WTC11 (cell line): ENCODE measurements around the gene GATA1. TPM values are rescaled to one million over a fixed set of nuclear protein-coding genes. Genes with fewer than 3 reads are reported as not detected.

Experiments used
- ATAC-seq: fragments of 200-7000 bp; cut with Tn5 transposase; 2 replicates; pipeline ENCODE4 v1.10.0; 2021; ENCODE audit warnings: mild to moderate bottlenecking, moderate library complexity
- CTCF ChIA-PET: fragments of 300-600 bp; sonication (Branson Sonifier 250); formaldehyde crosslinking; loops from one replicate; lab custom pipeline; 2021; ENCODE audit warnings: antibody characterized with exemption; lab: Charles Lee
- POLR2A ChIA-PET: fragments of 350-600 bp; sonication (Branson Sonifier 250); formaldehyde crosslinking; loops from one replicate; lab custom pipeline; 2021; ENCODE audit warnings: antibody characterized with exemption; lab: Charles Lee
- DNase-seq: peaks from one replicate; pipeline ENCODE4 v3.0.0; 2021; ENCODE audit warnings: low spot score
- H3K27ac Mint-ChIP-seq: 2 replicates; pipeline ENCODE4 v1.8.0; 2021; ENCODE audit warnings: mixed read lengths
- H3K27me3 Mint-ChIP-seq: 2 replicates; pipeline ENCODE4 v1.8.0; 2021; ENCODE audit warnings: low read depth, mild to moderate bottlenecking, moderate library complexity, mixed read lengths
- H3K36me3 Mint-ChIP-seq: 2 replicates; pipeline ENCODE4 v1.8.0; 2021; ENCODE audit warnings: mixed read lengths
- H3K4me1 Mint-ChIP-seq: 2 replicates; pipeline ENCODE4 v1.8.0; 2022; ENCODE audit warnings: mixed read lengths
- H3K4me3 Mint-ChIP-seq: 2 replicates; pipeline ENCODE4 v1.8.0; 2021; ENCODE audit warnings: mild to moderate bottlenecking, moderate library complexity, mixed read lengths
- H3K9me3 Mint-ChIP-seq: 2 replicates; pipeline ENCODE4 v1.8.0; 2021; ENCODE audit warnings: mixed read lengths
- ATF1 ChIP-seq: sonication (generic); formaldehyde crosslinking; IDR thresholded peaks from 2 replicates; pipeline ENCODE4 v1.8.1; 2023; ENCODE audit warnings: mild to moderate bottlenecking, moderate library complexity, missing genetic modification reagents
- CREB1 ChIP-seq: sonication (generic); formaldehyde crosslinking; IDR thresholded peaks from 2 replicates; pipeline ENCODE4 v1.8.0; 2023; ENCODE audit warnings: mild to moderate bottlenecking, missing genetic modification reagents
- GTF2I ChIP-seq: fragments of 250-450 bp; sonication (Bioruptor Pico); conservative IDR thresholded peaks from 2 replicates; pipeline ENCODE4 v1.4.0; 2021; ENCODE audit warnings: mild to moderate bottlenecking
- IRF2 ChIP-seq: sonication (generic); formaldehyde crosslinking; IDR thresholded peaks from 2 replicates; pipeline ENCODE4 v1.8.0; 2022; ENCODE audit warnings: low read depth, missing genetic modification reagents, borderline replicate concordance
- JAZF1 ChIP-seq: fragments of 250-450 bp; sonication (Bioruptor Pico); IDR thresholded peaks from 2 replicates; pipeline ENCODE4 v1.9.0; 2021; ENCODE audit warnings: moderate library complexity, mild to moderate bottlenecking, inconsistent platforms
- JUN ChIP-seq: sonication (generic); formaldehyde crosslinking; IDR thresholded peaks from 2 replicates; pipeline ENCODE4 v1.8.0; 2023; ENCODE audit warnings: mild to moderate bottlenecking, missing genetic modification reagents
- NFYB ChIP-seq: sonication (generic); formaldehyde crosslinking; conservative IDR thresholded peaks from 2 replicates; pipeline ENCODE4 v1.8.0; 2022; ENCODE audit warnings: low read depth, missing genetic modification reagents
- SMAD4 ChIP-seq: sonication (generic); formaldehyde crosslinking; IDR thresholded peaks from 2 replicates; pipeline ENCODE4 v1.8.0; 2022; ENCODE audit warnings: mild to moderate bottlenecking, missing genetic modification reagents
- ZBTB21 ChIP-seq: sonication (generic); formaldehyde crosslinking; IDR thresholded peaks from 2 replicates; pipeline ENCODE4 v1.8.1; 2023; ENCODE audit warnings: mild to moderate bottlenecking, missing genetic modification reagents, borderline replicate concordance
- ZNF219 ChIP-seq: sonication (generic); formaldehyde crosslinking; IDR thresholded peaks from 2 replicates; pipeline ENCODE4 v1.8.0; 2023; ENCODE audit warnings: missing genetic modification reagents, mild to moderate bottlenecking, borderline replicate concordance
- ZNF423 ChIP-seq: fragments of 250-450 bp; sonication (Bioruptor Pico); IDR thresholded peaks from 2 replicates; pipeline ENCODE4 v2.1.2; 2022; ENCODE audit warnings: mild to moderate bottlenecking, moderate library complexity
- ZNF425 ChIP-seq: fragments of 250-450 bp; sonication (Bioruptor Pico); conservative IDR thresholded peaks from 2 replicates; pipeline ENCODE4 v1.9.0; 2021; ENCODE audit warnings: mild to moderate bottlenecking
- ZSCAN18 ChIP-seq: fragments of 250-450 bp; sonication (Bioruptor Pico); IDR thresholded peaks from 2 replicates; pipeline ENCODE4 v2.1.2; 2022; ENCODE audit warnings: mild to moderate bottlenecking, moderate library complexity
- total RNA-seq: library from RNA; stranded (reverse); gene quantifications from 3 replicates; pipeline ENCODE4 v1.2.3, GENCODE V29; 2021
- TF ChIP-seq, protein P1 (sequence below): sonication (generic); formaldehyde crosslinking; IDR thresholded peaks from 2 replicates; pipeline ENCODE4 v1.8.1; 2023; ENCODE audit warnings: mild to moderate bottlenecking, moderate library complexity, missing genetic modification reagents
- TF ChIP-seq, protein P2 (sequence below): sonication (generic); formaldehyde crosslinking; IDR thresholded peaks from 2 replicates; pipeline ENCODE4 v1.8.1; 2023; ENCODE audit warnings: mild to moderate bottlenecking, missing genetic modification reagents
- TF ChIP-seq, protein P3 (sequence below): sonication (generic); formaldehyde crosslinking; conservative IDR thresholded peaks from 2 replicates; pipeline ENCODE4 v1.8.1; 2023; ENCODE audit warnings: mild to moderate bottlenecking, low read depth, missing genetic modification reagents, moderate library complexity
- TF ChIP-seq, protein P4 (sequence below): sonication (generic); formaldehyde crosslinking; IDR thresholded peaks from 2 replicates; pipeline ENCODE4 v1.8.1; 2023; ENCODE audit warnings: mild to moderate bottlenecking, missing genetic modification reagents
- TF ChIP-seq, protein P5 (sequence below): fragments of 250-450 bp; sonication (Bioruptor Pico); IDR thresholded peaks from 2 replicates; pipeline ENCODE4 v1.9.0; 2021; ENCODE audit warnings: moderate library complexity, mild to moderate bottlenecking, inconsistent platforms, borderline replicate concordance
- TF ChIP-seq, protein P6 (sequence below): sonication (generic); formaldehyde crosslinking; IDR thresholded peaks from 2 replicates; pipeline ENCODE4 v1.8.1; 2022; ENCODE audit warnings: mild to moderate bottlenecking, moderate library complexity, missing genetic modification reagents

Gene GATA1
- total RNA-seq, 1 experiment from 2014 or later = 0.26 TPM

DNA sequence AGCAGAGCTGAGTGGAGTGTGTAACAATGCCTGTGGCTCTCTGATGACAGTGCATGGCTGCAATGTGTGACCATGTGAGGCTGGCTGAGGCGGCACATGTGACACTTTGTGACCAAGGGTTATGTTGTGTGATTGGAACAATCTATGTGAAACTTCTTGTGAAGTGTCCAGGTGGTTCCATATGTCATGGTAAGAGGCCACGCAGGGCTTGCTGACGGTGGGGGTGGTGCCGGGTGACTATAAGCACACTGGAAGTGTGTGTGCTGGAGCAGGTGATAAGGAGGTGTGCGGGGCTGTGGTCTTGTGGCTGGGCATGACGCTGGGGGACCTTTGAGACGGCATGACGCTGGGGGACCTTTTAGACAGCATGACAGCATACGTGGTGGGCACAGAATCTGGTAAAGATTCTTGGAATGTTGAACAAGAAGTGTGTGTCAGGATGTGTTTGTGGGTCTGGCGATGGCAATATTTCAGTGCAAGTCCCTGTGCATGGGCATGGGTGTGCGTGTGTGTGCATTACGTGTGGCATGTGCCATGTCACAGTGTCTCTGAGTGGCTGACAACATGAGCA lies 8.0 kb downstream of the GATA1 start (continued):
- TF ChIP-seq, protein P1, sequence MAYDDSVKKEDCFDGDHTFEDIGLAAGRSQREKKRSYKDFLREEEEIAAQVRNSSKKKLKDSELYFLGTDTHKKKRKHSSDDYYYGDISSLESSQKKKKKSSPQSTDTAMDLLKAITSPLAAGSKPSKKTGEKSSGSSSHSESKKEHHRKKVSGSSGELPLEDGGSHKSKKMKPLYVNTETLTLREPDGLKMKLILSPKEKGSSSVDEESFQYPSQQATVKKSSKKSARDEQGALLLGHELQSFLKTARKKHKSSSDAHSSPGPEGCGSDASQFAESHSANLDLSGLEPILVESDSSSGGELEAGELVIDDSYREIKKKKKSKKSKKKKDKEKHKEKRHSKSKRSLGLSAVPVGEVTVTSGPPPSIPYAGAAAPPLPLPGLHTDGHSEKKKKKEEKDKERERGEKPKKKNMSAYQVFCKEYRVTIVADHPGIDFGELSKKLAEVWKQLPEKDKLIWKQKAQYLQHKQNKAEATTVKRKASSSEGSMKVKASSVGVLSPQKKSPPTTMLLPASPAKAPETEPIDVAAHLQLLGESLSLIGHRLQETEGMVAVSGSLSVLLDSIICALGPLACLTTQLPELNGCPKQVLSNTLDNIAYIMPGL (CRISPR knock-in tag) = no peak
- no peak for TF ChIP-seq SMAD4 (CRISPR knock-in tag)
- TF ChIP-seq ZNF425 (CRISPR knock-in tag) = no peak
- no peak for TF ChIP-seq GTF2I (CRISPR knock-in tag)
- no peak for TF ChIP-seq ATF1 (CRISPR knock-in tag)
- TF ChIP-seq, protein P2, sequence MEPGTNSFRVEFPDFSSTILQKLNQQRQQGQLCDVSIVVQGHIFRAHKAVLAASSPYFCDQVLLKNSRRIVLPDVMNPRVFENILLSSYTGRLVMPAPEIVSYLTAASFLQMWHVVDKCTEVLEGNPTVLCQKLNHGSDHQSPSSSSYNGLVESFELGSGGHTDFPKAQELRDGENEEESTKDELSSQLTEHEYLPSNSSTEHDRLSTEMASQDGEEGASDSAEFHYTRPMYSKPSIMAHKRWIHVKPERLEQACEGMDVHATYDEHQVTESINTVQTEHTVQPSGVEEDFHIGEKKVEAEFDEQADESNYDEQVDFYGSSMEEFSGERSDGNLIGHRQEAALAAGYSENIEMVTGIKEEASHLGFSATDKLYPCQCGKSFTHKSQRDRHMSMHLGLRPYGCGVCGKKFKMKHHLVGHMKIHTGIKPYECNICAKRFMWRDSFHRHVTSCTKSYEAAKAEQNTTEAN (CRISPR knock-in tag) = no peak
- TF ChIP-seq, protein P3, sequence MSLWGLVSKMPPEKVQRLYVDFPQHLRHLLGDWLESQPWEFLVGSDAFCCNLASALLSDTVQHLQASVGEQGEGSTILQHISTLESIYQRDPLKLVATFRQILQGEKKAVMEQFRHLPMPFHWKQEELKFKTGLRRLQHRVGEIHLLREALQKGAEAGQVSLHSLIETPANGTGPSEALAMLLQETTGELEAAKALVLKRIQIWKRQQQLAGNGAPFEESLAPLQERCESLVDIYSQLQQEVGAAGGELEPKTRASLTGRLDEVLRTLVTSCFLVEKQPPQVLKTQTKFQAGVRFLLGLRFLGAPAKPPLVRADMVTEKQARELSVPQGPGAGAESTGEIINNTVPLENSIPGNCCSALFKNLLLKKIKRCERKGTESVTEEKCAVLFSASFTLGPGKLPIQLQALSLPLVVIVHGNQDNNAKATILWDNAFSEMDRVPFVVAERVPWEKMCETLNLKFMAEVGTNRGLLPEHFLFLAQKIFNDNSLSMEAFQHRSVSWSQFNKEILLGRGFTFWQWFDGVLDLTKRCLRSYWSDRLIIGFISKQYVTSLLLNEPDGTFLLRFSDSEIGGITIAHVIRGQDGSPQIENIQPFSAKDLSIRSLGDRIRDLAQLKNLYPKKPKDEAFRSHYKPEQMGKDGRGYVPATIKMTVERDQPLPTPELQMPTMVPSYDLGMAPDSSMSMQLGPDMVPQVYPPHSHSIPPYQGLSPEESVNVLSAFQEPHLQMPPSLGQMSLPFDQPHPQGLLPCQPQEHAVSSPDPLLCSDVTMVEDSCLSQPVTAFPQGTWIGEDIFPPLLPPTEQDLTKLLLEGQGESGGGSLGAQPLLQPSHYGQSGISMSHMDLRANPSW = no peak
- no peak for TF ChIP-seq ZSCAN18 (CRISPR knock-in tag)
- TF ChIP-seq JAZF1 (CRISPR knock-in tag) = no peak

DNA sequence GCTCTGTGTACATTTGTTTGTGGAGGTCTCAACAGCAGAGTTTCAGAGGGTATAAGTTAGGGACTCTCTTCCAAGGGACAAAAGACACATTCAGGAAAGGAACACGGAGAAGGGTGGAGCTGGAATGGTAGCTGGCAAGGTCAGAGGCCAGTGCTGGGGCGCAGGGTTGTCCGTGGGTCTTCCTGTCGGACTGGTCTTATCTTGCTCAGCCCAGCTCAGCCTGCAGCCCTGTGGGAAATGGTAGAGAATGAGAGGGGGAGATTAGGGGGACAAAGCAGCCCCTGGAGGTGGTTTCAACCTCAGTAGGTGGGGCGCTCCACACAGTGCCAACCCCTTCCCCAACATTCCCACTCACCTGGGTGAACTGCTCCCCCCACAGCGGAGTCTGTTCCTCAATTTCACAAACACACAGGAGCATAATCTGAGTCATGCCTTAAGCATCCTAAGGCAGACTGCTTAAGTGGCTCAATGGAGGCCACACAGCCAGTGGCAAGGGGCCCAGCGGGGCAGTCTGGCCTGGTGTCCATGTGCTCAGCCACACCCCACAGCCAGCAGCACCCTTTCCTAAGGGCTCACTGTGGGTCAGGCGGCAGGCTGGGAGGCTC lies 8.6 kb downstream of the GATA1 start:
- DNase-seq = no peak
- ATAC-seq = no peak
- ChIA-PET CTCF (no interaction called here), POLR2A (no interaction called here)
- no peak overlapping the region for H3K4me3 Mint-ChIP-seq
- no peak overlapping the region for H3K27ac Mint-ChIP-seq
- H3K36me3 Mint-ChIP-seq = no peaks in the 10 kb centered on the region
- H3K27me3 Mint-ChIP-seq = peaks cover 9% of the 10 kb centered on the region
- no peaks in the 10 kb centered on the region for H3K9me3 Mint-ChIP-seq
- H3K4me1 Mint-ChIP-seq = no peaks in the 10 kb centered on the region
- TF ChIP-seq, protein P4, sequence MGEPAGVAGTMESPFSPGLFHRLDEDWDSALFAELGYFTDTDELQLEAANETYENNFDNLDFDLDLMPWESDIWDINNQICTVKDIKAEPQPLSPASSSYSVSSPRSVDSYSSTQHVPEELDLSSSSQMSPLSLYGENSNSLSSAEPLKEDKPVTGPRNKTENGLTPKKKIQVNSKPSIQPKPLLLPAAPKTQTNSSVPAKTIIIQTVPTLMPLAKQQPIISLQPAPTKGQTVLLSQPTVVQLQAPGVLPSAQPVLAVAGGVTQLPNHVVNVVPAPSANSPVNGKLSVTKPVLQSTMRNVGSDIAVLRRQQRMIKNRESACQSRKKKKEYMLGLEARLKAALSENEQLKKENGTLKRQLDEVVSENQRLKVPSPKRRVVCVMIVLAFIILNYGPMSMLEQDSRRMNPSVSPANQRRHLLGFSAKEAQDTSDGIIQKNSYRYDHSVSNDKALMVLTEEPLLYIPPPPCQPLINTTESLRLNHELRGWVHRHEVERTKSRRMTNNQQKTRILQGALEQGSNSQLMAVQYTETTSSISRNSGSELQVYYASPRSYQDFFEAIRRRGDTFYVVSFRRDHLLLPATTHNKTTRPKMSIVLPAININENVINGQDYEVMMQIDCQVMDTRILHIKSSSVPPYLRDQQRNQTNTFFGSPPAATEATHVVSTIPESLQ = no peak
- TF ChIP-seq CREB1 (no peak), ZNF219 (CRISPR knock-in tag) (no peak), JUN (CRISPR knock-in tag) (no peak), ZNF425 (CRISPR knock-in tag) (no peak), ZNF423 (CRISPR knock-in tag) (no peak), ZBTB21 (CRISPR knock-in tag) (no peak), IRF2 (no peak), NFYB (no peak)
- TF ChIP-seq, protein P5, sequence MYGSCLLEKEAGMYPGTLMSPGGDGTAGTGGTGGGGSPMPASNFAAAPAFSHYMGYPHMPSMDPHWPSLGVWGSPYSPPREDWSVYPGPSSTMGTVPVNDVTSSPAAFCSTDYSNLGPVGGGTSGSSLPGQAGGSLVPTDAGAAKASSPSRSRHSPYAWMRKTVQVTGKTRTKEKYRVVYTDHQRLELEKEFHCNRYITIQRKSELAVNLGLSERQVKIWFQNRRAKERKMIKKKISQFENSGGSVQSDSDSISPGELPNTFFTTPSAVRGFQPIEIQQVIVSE = no peak
- TF ChIP-seq, protein P6, sequence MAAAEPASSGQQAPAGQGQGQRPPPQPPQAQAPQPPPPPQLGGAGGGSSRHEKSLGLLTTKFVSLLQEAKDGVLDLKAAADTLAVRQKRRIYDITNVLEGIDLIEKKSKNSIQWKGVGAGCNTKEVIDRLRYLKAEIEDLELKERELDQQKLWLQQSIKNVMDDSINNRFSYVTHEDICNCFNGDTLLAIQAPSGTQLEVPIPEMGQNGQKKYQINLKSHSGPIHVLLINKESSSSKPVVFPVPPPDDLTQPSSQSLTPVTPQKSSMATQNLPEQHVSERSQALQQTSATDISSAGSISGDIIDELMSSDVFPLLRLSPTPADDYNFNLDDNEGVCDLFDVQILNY (CRISPR knock-in tag) = no peak
